Right lobe of liver (tissue), 4 donors: ENCODE measurements around the gene ZIC4.

Experiments
- POLR2A ChIP-seq: fragments of 450-650 bp; IDR thresholded peaks from one replicate; pipeline ENCODE4 v1.6.1; 2017; ENCODE audit warnings: antibody characterized with exemption, mild to moderate bottlenecking
- TF ChIP-seq, protein P1 (sequence below), 4 donors: fragments of 200-600 bp in 3 of 4; fragments of 450-650 bp in 1 of 4; IDR thresholded peaks; one replicate each; pipeline versions ENCODE4 v1.5.1 to v1.8.0; 2016 to 2022; ENCODE audit warnings: antibody characterized with exemption in 4 of 4, mild to moderate bottlenecking in 2 of 4
- donor health status: DM: no; HTN: no; CAD: no.
- donor health status: DM: no; HTN: no; CAD: no.
- donor health status: DM: no; HTN: yes; CAD: no.

DNA sequence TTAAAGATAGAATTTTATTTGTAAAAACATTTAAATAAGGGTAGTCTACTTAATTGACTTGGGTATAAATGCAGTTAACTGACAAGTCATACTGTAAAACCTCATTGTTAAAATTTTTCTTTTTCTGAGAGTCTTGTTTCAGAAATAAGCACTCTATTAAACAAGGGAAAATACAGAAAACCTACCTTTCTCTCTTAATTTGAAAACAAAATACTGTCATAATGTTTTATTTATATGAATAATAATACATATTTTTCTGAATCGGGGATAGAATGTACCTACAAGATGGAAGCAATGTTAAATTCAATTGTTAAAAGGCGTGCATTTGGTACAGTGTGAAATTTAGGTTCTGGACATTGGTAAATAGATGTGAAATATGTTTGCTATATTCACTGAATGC, 20.6 kb upstream of the ZIC4 start:
- TF ChIP-seq, protein P1, sequence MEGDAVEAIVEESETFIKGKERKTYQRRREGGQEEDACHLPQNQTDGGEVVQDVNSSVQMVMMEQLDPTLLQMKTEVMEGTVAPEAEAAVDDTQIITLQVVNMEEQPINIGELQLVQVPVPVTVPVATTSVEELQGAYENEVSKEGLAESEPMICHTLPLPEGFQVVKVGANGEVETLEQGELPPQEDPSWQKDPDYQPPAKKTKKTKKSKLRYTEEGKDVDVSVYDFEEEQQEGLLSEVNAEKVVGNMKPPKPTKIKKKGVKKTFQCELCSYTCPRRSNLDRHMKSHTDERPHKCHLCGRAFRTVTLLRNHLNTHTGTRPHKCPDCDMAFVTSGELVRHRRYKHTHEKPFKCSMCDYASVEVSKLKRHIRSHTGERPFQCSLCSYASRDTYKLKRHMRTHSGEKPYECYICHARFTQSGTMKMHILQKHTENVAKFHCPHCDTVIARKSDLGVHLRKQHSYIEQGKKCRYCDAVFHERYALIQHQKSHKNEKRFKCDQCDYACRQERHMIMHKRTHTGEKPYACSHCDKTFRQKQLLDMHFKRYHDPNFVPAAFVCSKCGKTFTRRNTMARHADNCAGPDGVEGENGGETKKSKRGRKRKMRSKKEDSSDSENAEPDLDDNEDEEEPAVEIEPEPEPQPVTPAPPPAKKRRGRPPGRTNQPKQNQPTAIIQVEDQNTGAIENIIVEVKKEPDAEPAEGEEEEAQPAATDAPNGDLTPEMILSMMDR (IDR thresholded peaks at IDR 0.05): no peak
- TF ChIP-seq POLR2A: no peak
